ENCODE results near the gene PPCDC.

DNA sequence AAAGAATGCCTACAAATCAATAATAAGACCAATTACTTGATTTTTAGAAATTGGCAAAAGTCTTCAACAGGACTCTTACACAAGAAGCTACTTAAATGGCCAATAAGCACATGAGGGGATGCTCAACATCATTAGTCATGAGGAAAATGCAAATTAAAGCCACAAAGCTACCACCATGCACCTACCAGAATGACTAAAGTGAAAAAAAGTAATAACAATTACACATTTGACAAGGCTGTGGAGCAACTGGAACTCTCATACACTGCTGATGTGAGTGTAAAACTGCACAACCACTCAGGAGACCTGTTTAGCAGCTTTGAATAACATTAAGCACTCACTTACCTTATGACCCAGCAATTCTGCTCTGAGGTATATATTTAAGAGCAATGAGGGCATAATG, 68.4 kb downstream of the PPCDC start:
- no peak for TF ChIP-seq CTCF (IDR thresholded peaks at IDR 0.05; ENCODE audit: borderline replicate concordance, extremely low read depth, low read length, poor library complexity, severe bottlenecking)
- TF ChIP-seq EZH2 (IDR thresholded peaks at IDR 0.05; ENCODE audit: borderline replicate concordance, low read depth, low read length, severe bottlenecking): no peak
